Upper lobe of left lung (tissue), 4 donors: ENCODE results near the gene DMAC1.

Experiments used
- POLR2AphosphoS5 ChIP-seq, 2 donors: sonication (generic); formaldehyde crosslinking; IDR thresholded peaks; one replicate each; pipeline ENCODE4 v1.5.1; 2017; ENCODE audit warnings: antibody characterized with exemption in 2 of 2
- TF ChIP-seq, protein P1 (sequence below), 6 experiments: fragments of 450-650 bp in 4 of 6; fragments of 200-600 bp in 2 of 6; sonication (generic) in 2 of 6; IDR thresholded peaks; one replicate each; pipeline ENCODE4 v1.5.1; 2016 to 2019; ENCODE audit warnings: antibody characterized with exemption in 6 of 6

DNA sequence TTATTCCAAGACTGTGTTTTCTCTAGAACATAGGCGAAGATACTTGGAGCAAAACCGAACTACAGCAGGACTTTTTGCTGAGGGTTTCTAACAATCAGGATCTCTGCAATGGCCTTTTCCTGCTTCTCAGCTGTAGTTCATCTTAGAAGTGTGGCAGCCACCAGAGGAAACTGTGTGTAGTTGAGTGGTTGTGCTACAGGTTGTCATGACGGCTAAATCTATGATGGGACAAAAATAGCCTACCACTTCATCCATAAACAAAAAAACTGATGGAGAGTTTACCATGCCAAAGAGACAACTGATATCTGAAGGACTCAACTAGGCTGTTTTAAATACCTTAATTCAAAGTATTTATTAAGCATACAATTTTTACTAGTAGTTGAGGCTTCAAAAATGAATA, 28.2 kb upstream of the DMAC1 start:
- TF ChIP-seq, protein P1, sequence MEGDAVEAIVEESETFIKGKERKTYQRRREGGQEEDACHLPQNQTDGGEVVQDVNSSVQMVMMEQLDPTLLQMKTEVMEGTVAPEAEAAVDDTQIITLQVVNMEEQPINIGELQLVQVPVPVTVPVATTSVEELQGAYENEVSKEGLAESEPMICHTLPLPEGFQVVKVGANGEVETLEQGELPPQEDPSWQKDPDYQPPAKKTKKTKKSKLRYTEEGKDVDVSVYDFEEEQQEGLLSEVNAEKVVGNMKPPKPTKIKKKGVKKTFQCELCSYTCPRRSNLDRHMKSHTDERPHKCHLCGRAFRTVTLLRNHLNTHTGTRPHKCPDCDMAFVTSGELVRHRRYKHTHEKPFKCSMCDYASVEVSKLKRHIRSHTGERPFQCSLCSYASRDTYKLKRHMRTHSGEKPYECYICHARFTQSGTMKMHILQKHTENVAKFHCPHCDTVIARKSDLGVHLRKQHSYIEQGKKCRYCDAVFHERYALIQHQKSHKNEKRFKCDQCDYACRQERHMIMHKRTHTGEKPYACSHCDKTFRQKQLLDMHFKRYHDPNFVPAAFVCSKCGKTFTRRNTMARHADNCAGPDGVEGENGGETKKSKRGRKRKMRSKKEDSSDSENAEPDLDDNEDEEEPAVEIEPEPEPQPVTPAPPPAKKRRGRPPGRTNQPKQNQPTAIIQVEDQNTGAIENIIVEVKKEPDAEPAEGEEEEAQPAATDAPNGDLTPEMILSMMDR (IDR thresholded peaks at IDR 0.05), result no peak
- no peak for TF ChIP-seq POLR2AphosphoS5 (IDR thresholded peaks at IDR 0.05)
